Motor neuron (in vitro differentiated cells): Measurements from ENCODE around the gene LIPI. TPM values are rescaled to one million over a fixed set of nuclear protein-coding genes. Genes with fewer than 3 reads are reported as not detected.

Experiments used
- ATAC-seq, 8 experiments: fragments of 200-7000 bp; cut with Tn5 transposase; replicated peaks in 6 of 8; 2 replicates each; pipeline ENCODE4 v1.8.0; 2021; ENCODE audit warnings: mild to moderate bottlenecking in 8 of 8, moderate library complexity in 8 of 8
- H3K27ac ChIP-seq, 2 donors: fragments of 250-450 bp; sonication (Bioruptor Pico); 2 replicates each; pipeline ENCODE4 v1.9.0; 2021; ENCODE audit warnings: antibody characterized with exemption in 2 of 2, mild to moderate bottlenecking in 2 of 2, moderate library complexity in 1 of 2
- H3K4me1 ChIP-seq, 2 donors: fragments of 250-450 bp; sonication (Bioruptor Pico); replicated peaks in 1 of 2; 2 replicates each; pipeline ENCODE4 v1.6.1; 2021; ENCODE audit warnings: antibody characterized with exemption in 2 of 2, mild to moderate bottlenecking in 2 of 2, moderate library complexity in 1 of 2
- H3K4me3 ChIP-seq, 5 donors: fragments of 250-450 bp; sonication (Bioruptor Pico); 2 replicates each; pipeline ENCODE4 v1.9.0; 2021; ENCODE audit warnings: antibody characterized with exemption in 5 of 5, mild to moderate bottlenecking in 5 of 5, moderate library complexity in 4 of 5
- WGBS, 10 experiments: fragments of 450-650 bp; shearing (Covaris generic); methylation state at CpG; one replicate each; pipeline ENCODE4 v1.0.0; 2022; 5-methylcytosine and 5-hydroxymethylcytosine counted together
- in situ Hi-C, 9 experiments: fragments of 400-800 bp; cut with MboI; loops; one replicate each; pipeline ENCODE4 v1.15.0; 2021; ENCODE audit warnings: low sequenced_read_pairs in 9 of 9, low pct_unique_long_range_greater_than_20kb in 2 of 9; ENCODE audit not compliant: unreplicated experiment in 9 of 9
- total RNA-seq, 8 experiments: library from RNA; unstranded; fragments of 300-600 nt; gene quantifications; 2 replicates each; pipeline versions ENCODE4 v1.2.3 to v1.2.4, GENCODE V29; 2022

Gene LIPI
- total RNA-seq = not detected

GRCh38 chr21:14210738-14211137 lies at the start of gene LIPI:
LIPI (minus strand) TSS chr21:14210955; CDS start chr21:14210845, 110 bp downstream.
- no peak within 1 kb of the TSS for H3K27ac ChIP-seq
- no peak for ATAC-seq
- H3K4me1 ChIP-seq = no peaks in the 10 kb centered on the region
- H3K4me3 ChIP-seq = no peak within 1 kb of the TSS
- WGBS, 10 experiments = 0 to 100% (median 83%) methylated on average over 1 of the region's 1 CpG; no CpG with 5 or more reads in 1 of the 10 experiments
- in situ Hi-C loops = no loop called here

GRCh38 chr21:14260174-14260764 lies 49.5 kb upstream of the LIPI start:
- H3K27ac ChIP-seq = no peak overlapping the region
- no peaks in the 10 kb centered on the region for H3K4me1 ChIP-seq
- WGBS, 10 experiments = 0 to 75% (median 10%) methylated on average over 1 of the region's 1 CpG; no CpG with 5 or more reads in 2 of the 10 experiments
- no peak for ATAC-seq
- in situ Hi-C loops = loop anchor here in 3 of 9 experiments (25.0 kb wide), 1 partner anchor 1327 kb away; no protein-coding TSS in a partner anchor
- no peak overlapping the region for H3K4me3 ChIP-seq

GRCh38 chr21:14259747-14260146 lies 49.0 kb upstream of the LIPI start:
- ATAC-seq = peak; percentile 72 to 92 (median 82)
- H3K4me1 ChIP-seq = no peaks in the 10 kb centered on the region
- H3K4me3 ChIP-seq = no peak overlapping the region
- in situ Hi-C loops = loop anchor here in 3 of 9 experiments (25.0 kb wide), 1 partner anchor 1328 kb away; no protein-coding TSS in a partner anchor
- no peak overlapping the region for H3K27ac ChIP-seq
- 33 to 69% (median 42%) methylated on average over 2 to 3 of the region's 3 CpGs; no CpG with 5 or more reads in 2 of the 10 experiments for WGBS, 10 experiments

GRCh38 chr21:14251336-14251735 lies 40.6 kb upstream of the LIPI start:
- Histone ChIP-seq H3K4me3 (no peak overlapping the region), H3K27ac (no peak overlapping the region), H3K4me1 (no peaks in the 10 kb centered on the region)
- whole genome bisulfite sequencing, 10 experiments = 0 to 60% (median 20%) methylated on average over 1 of the region's 1 CpG; no CpG with 5 or more reads in 3 of the 10 experiments
- in situ Hi-C loops = loop anchor here in 3 of 9 experiments (25.0 kb wide), 1 partner anchor 1336 kb away; no protein-coding TSS in a partner anchor
- no peak for ATAC-seq

GRCh38 chr21:14245711-14246110 lies 35.0 kb upstream of the LIPI start:
- in situ Hi-C loops = no loop called here
- H3K4me1 ChIP-seq = peaks cover 3 to 6% of the 10 kb centered on the region in 2 donors
- no peak overlapping the region for H3K27ac ChIP-seq
- no peak overlapping the region for H3K4me3 ChIP-seq
- ATAC-seq = no peak

GRCh38 chr21:14244911-14245310 lies 34.2 kb upstream of the LIPI start:
- in situ Hi-C loops = no loop called here

GRCh38 chr21:14243874-14244273 lies 33.1 kb upstream of the LIPI start:
- 0 to 56% (median 22%) methylated on average over 1 to 2 of the region's 2 CpGs; no CpG with 5 or more reads in 2 of the 10 experiments for WGBS, 10 experiments
- Histone ChIP-seq H3K27ac (no peak overlapping the region), H3K4me3 (no peak overlapping the region), H3K4me1 (peaks cover 3 to 6% of the 10 kb centered on the region in 2 donors)
- ATAC-seq = peak in 6 of 8 experiments; percentile 63 to 98 (median 79)
- in situ Hi-C loops = no loop called here

More at GRCh38 chr21:14244911-14245310, 34.2 kb upstream of the LIPI start:
- Histone ChIP-seq H3K27ac (no peak overlapping the region), H3K4me3 (no peak overlapping the region), H3K4me1 (peaks cover 3 to 6% of the 10 kb centered on the region in 2 donors)
- ATAC-seq = no peak

- ATAC-seq = peak in 1 of 8 experiments; percentile 12
- H3K4me3 ChIP-seq = no peak overlapping the region
- H3K4me1 ChIP-seq = peaks cover 3 to 6% of the 10 kb centered on the region in 2 donors
- no peak overlapping the region for H3K27ac ChIP-seq
- in situ Hi-C loops = no loop called here
- WGBS, 10 experiments = 0 to 62% (median 7%) methylated on average over 1 of the region's 1 CpG; no CpG with 5 or more reads in 2 of the 10 experiments
These were observed 32.7 kb upstream of the LIPI start for GRCh38 chr21:14243461-14243860.

GRCh38 chr21:14241297-14241696 lies 30.5 kb upstream of the LIPI start:
- ATAC-seq = no peak
- Histone ChIP-seq H3K4me1 (peaks cover 3 to 6% of the 10 kb centered on the region in 2 donors), H3K4me3 (no peak overlapping the region), H3K27ac (no peak overlapping the region)
- WGBS, 10 experiments = 0 to 100% (median 60%) methylated on average over 1 to 2 of the region's 2 CpGs; no CpG with 5 or more reads in 3 of the 10 experiments
- in situ Hi-C loops = no loop called here

- Histone ChIP-seq H3K4me3 (no peak overlapping the region), H3K4me1 (peaks cover 3 to 6% of the 10 kb centered on the region in 2 donors), H3K27ac (no peak overlapping the region)
- in situ Hi-C loops = no loop called here
- whole genome bisulfite sequencing, 10 experiments = 7 to 100% (median 79%) methylated on average over 1 to 2 of the region's 2 CpGs
- no peak for ATAC-seq
These were observed 28.5 kb upstream of the LIPI start for GRCh38 chr21:14239281-14239680.

- ATAC-seq = no peak
- no peaks in the 10 kb centered on the region for H3K4me1 ChIP-seq
- in situ Hi-C loops = no loop called here
- no peak overlapping the region for H3K4me3 ChIP-seq
- no peak overlapping the region for H3K27ac ChIP-seq
- WGBS, 10 experiments = 0 to 84% (median 27%) methylated on average over 1 to 3 of the region's 3 CpGs
These were observed 25.4 kb upstream of the LIPI start for GRCh38 chr21:14236180-14236579.

GRCh38 chr21:14235101-14235500 lies 24.3 kb upstream of the LIPI start:
- Histone ChIP-seq H3K27ac (no peak overlapping the region), H3K4me3 (no peak overlapping the region), H3K4me1 (no peaks in the 10 kb centered on the region)
- WGBS, 10 experiments = 0 to 93% (median 80%) methylated on average over 1 to 5 of the region's 5 CpGs; no CpG with 5 or more reads in 1 of the 10 experiments
- in situ Hi-C loops = no loop called here
- ATAC-seq = no peak

- WGBS, 10 experiments = 71% methylated on average over 1 of the region's 1 CpG; no CpG with 5 or more reads in 9 of the 10 experiments
- Histone ChIP-seq H3K4me3 (no peak overlapping the region), H3K27ac (no peak overlapping the region), H3K4me1 (no peaks in the 10 kb centered on the region)
- in situ Hi-C loops = no loop called here
- ATAC-seq = no peak
These were observed 18.6 kb upstream of the LIPI start for GRCh38 chr21:14229399-14229798.

GRCh38 chr21:14223365-14223764 lies 12.6 kb upstream of the LIPI start:
- 0 to 100% (median 83%) methylated on average over 1 of the region's 1 CpG; no CpG with 5 or more reads in 3 of the 10 experiments for WGBS, 10 experiments
- in situ Hi-C loops = no loop called here
- no peak for ATAC-seq
- H3K4me1 ChIP-seq = no peaks in the 10 kb centered on the region
- H3K4me3 ChIP-seq = no peak overlapping the region
- H3K27ac ChIP-seq = no peak overlapping the region
